Measurements from ENCODE around the gene IPCEF1. TPM values are rescaled to one million over a fixed set of nuclear protein-coding genes. Genes with fewer than 3 reads are reported as not detected.

Gene IPCEF1
- total and polyA plus RNA-seq, 2 donors (not counting 3 experiments of a cell fraction or from before 2014, with no cell fraction given), result 0.01 to 0.51 TPM

GRCh38 chr6:154138793-154139192, 217.8 kb downstream of the IPCEF1 start:
- ChIA-PET POLR2A (no interaction called here), CTCF (no interaction called here)
- no peak overlapping the region for H3K27ac ChIP-seq (ENCODE audit: insufficient read depth, low read depth, low read length)
- no peaks in the 10 kb centered on the region for H3K79me2 ChIP-seq (ENCODE audit: control insufficient read depth, insufficient read depth, low read length)
- H3K4me1 ChIP-seq (ENCODE audit: control insufficient read depth, extremely low read depth, insufficient read depth, low read length), result no peaks in the 10 kb centered on the region
- H2AFZ ChIP-seq (ENCODE audit: low read depth, low read length), result no peak overlapping the region
- no peak for TF ChIP-seq GATA2 (IDR thresholded peaks at IDR 0.05; ENCODE audit: insufficient read depth, insufficient read length, low read depth, low read length)
- no peaks in the 10 kb centered on the region for H3K9me3 ChIP-seq (replicated peaks; ENCODE audit: control insufficient read depth, insufficient read depth, low read length)
- FAIRE-seq (no peak), DNase-seq (ENCODE audit: low read depth, low spot score) (no peak)
- no peak overlapping the region for H3K4me2 ChIP-seq (ENCODE audit: insufficient read depth, low read length)
- H4K20me1 ChIP-seq (replicated peaks; ENCODE audit: control insufficient read depth, extremely low read depth, insufficient read depth, low read length), result no peaks in the 10 kb centered on the region
- no peaks in the 10 kb centered on the region for H3K27me3 ChIP-seq (ENCODE audit: control insufficient read depth in 2 of 2, insufficient read depth in 2 of 2, low read length in 2 of 2)
- BruUV-seq (replicated peaks), result no TSS peak
- intact Hi-C loops (cut with micrococcal nuclease) (no loop called here), dilution Hi-C loops (cut with MboI; ENCODE audit: extremely low pct_ligation_motif_present, low sequenced_read_pairs) (no loop called here)
- no peaks in the 10 kb centered on the region for H3K9me1 ChIP-seq (replicated peaks; ENCODE audit: control insufficient read depth, extremely low read depth, insufficient read depth, low read length)
- H3K36me3 ChIP-seq (ENCODE audit: control insufficient read depth in 2 of 2, extremely low read depth in 1 of 2, insufficient read depth in 2 of 2, low read length in 2 of 2), result no peaks in the 10 kb centered on the region
- no peak overlapping the region for H3K4me3 ChIP-seq (replicated peaks in 1 of 3; ENCODE audit: insufficient read depth in 1 of 3, low read depth in 1 of 3, low read length in 3 of 3)
- H3K9ac ChIP-seq (replicated peaks; ENCODE audit: extremely low read depth, insufficient read depth, low read length), result no peak overlapping the region

DNA sequence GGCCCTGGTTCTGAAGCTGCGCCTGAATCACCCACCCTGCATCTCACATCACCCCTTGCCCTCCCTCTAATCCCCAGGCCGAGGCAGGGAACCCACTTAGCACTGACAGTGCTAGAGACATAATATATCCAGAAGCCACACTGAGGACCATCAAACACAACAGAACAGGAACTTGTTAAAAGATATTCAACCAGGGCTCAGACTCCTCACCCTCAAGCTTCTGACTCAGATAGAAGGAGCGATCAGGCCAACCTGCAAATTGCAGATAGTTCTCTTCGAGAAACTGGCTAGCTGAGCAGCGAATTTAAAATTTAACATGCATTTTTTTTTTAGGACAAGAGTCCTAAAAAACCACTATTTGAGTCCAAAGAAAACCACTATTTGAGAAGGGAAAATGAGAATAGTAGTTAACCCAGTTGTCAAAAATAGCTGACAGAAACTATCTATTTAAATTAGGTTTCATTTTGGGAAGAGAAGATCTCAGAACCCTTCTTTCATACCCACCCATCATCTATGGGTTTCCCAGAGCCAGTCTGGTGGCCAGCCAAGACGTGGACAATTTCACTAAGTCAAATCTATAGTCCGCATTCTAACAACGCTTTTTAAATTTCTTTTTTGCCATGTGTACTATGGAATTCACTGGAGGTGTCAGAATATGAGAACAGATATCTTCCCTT, 222.0 kb downstream of the IPCEF1 start:
- TF ChIP-seq GATA2 (IDR thresholded peaks at IDR 0.05; ENCODE audit: insufficient read depth, insufficient read length, low read depth, low read length), result no peak
- no peak for TF ChIP-seq EZH2 (IDR thresholded peaks at IDR 0.05; ENCODE audit: borderline replicate concordance, low read depth, low read length, severe bottlenecking)
- no peak for TF ChIP-seq MAX (IDR thresholded peaks at IDR 0.05; ENCODE audit: insufficient read depth, insufficient read length)
- TF ChIP-seq POLR2AphosphoS5 (IDR thresholded peaks at IDR 0.05; ENCODE audit: insufficient read depth, low read depth, low read length), result no peak
- TF ChIP-seq, protein P1, sequence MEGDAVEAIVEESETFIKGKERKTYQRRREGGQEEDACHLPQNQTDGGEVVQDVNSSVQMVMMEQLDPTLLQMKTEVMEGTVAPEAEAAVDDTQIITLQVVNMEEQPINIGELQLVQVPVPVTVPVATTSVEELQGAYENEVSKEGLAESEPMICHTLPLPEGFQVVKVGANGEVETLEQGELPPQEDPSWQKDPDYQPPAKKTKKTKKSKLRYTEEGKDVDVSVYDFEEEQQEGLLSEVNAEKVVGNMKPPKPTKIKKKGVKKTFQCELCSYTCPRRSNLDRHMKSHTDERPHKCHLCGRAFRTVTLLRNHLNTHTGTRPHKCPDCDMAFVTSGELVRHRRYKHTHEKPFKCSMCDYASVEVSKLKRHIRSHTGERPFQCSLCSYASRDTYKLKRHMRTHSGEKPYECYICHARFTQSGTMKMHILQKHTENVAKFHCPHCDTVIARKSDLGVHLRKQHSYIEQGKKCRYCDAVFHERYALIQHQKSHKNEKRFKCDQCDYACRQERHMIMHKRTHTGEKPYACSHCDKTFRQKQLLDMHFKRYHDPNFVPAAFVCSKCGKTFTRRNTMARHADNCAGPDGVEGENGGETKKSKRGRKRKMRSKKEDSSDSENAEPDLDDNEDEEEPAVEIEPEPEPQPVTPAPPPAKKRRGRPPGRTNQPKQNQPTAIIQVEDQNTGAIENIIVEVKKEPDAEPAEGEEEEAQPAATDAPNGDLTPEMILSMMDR (IDR thresholded peaks at IDR 0.05; ENCODE audit: extremely low read depth in 1 of 2, insufficient read depth in 1 of 2, low read depth in 1 of 2, low read length in 2 of 2), result no peak
- TF ChIP-seq POLR2A (IDR thresholded peaks at IDR 0.05; ENCODE audit: low read depth, low read length), result no peak
- no peak for TF ChIP-seq JUN (IDR thresholded peaks at IDR 0.05; ENCODE audit: borderline replicate concordance, insufficient read depth, insufficient read length, low read depth)
- TF ChIP-seq MYC (IDR thresholded peaks at IDR 0.05; ENCODE audit: low read depth, low read length), result no peak
- TF ChIP-seq FOS (IDR thresholded peaks at IDR 0.05; ENCODE audit: borderline replicate concordance, insufficient read depth, low read length), result no peak

More for the DNA sequence above, 222.0 kb downstream of the IPCEF1 start:
- ChIA-PET CTCF (no interaction called here), POLR2A (no interaction called here)
- FAIRE-seq (no peak), DNase-seq (ENCODE audit: low read depth, low spot score) (no peak)
- Histone ChIP-seq H3K9me1 (replicated peaks; ENCODE audit: control insufficient read depth, extremely low read depth, insufficient read depth, low read length) (no peaks in the 10 kb centered on the region), H3K9me3 (replicated peaks; ENCODE audit: control insufficient read depth, insufficient read depth, low read length) (no peaks in the 10 kb centered on the region), H3K4me2 (ENCODE audit: insufficient read depth, low read length) (no peak overlapping the region), H3K4me3 (replicated peaks in 1 of 3; ENCODE audit: insufficient read depth in 1 of 3, low read depth in 1 of 3, low read length in 3 of 3) (no peak overlapping the region), H3K27ac (ENCODE audit: insufficient read depth, low read depth, low read length) (no peak overlapping the region), H3K36me3 (ENCODE audit: control insufficient read depth in 2 of 2, extremely low read depth in 1 of 2, insufficient read depth in 2 of 2, low read length in 2 of 2) (no peaks in the 10 kb centered on the region), H3K27me3 (ENCODE audit: control insufficient read depth in 2 of 2, insufficient read depth in 2 of 2, low read length in 2 of 2) (no peaks in the 10 kb centered on the region), H3K9ac (replicated peaks; ENCODE audit: extremely low read depth, insufficient read depth, low read length) (no peak overlapping the region), H3K79me2 (ENCODE audit: control insufficient read depth, insufficient read depth, low read length) (no peaks in the 10 kb centered on the region), H4K20me1 (replicated peaks; ENCODE audit: control insufficient read depth, extremely low read depth, insufficient read depth, low read length) (no peaks in the 10 kb centered on the region), H3K4me1 (ENCODE audit: control insufficient read depth, extremely low read depth, insufficient read depth, low read length) (no peaks in the 10 kb centered on the region), H2AFZ (ENCODE audit: low read depth, low read length) (no peak overlapping the region)
- dilution Hi-C loops (cut with MboI; ENCODE audit: extremely low pct_ligation_motif_present, low sequenced_read_pairs) (no loop called here), intact Hi-C loops (cut with micrococcal nuclease) (no loop called here)
- no TSS peak for BruUV-seq (replicated peaks)
